Gastrocnemius medialis (tissue), 4 donors: Measurements from ENCODE around the gene PSRC1. TPM values are rescaled to one million over a fixed set of nuclear protein-coding genes. Genes with fewer than 3 reads are reported as not detected.
A peak's percentile ranks its signal among the peaks of the same experiment; 100 is the strongest.

Source experiments
- ATAC-seq, 2 donors: fragments of 150-250 bp; one replicate each; pipeline ENCODE4 v1.9.1; 2016
- DNase-seq, 2 donors: peaks; one replicate each; pipeline ENCODE4 v3.0.0-alpha.2; 2019
- H3K27ac ChIP-seq, 4 donors: fragments of 200-600 bp; sonication (generic); 1 replicate in 1 of 4; 2 replicates in 3 of 4; pipeline ENCODE4 v1.5.1; 2016 to 2018; ENCODE audit warnings: mild to moderate bottlenecking in 2 of 4, moderate library complexity in 1 of 4
- H3K27me3 ChIP-seq, 3 donors: fragments of 200-600 bp; sonication (generic) in 2 of 3; 1 replicate in 1 of 3; 2 replicates in 2 of 3; pipeline versions ENCODE4 v1.5.1 to v1.6.0; 2016 to 2019; ENCODE audit warnings: mild to moderate bottlenecking in 1 of 3, moderate library complexity in 1 of 3
- H3K36me3 ChIP-seq, 2 donors: fragments of 200-600 bp; sonication (generic) in 1 of 2; one replicate each; pipeline ENCODE4 v1.5.1; 2017 to 2018
- H3K4me1 ChIP-seq, 2 donors: fragments of 200-600 bp; sonication (generic) in 1 of 2; one replicate each; pipeline ENCODE4 v1.5.1; 2016 to 2017; ENCODE audit warnings: mild to moderate bottlenecking in 2 of 2
- H3K4me3 ChIP-seq, 4 donors: fragments of 200-600 bp; sonication (generic) in 3 of 4; 1 replicate in 1 of 4; 2 replicates in 3 of 4; pipeline ENCODE4 v1.5.1; 2016 to 2019; ENCODE audit warnings: mild to moderate bottlenecking in 2 of 4
- H3K9me3 ChIP-seq, 3 donors: fragments of 200-600 bp; sonication (generic) in 2 of 3; 1 replicate in 1 of 3; 2 replicates in 2 of 3; pipeline ENCODE4 v1.5.1; 2016 to 2019
- POLR2A ChIP-seq, 2 donors: fragments of 450-650 bp; IDR thresholded peaks; one replicate each; pipeline ENCODE4 v1.6.1; 2017; ENCODE audit warnings: antibody characterized with exemption in 2 of 2, mild to moderate bottlenecking in 2 of 2, moderate library complexity in 2 of 2
- in situ Hi-C, 4 donors: fragments of 200-750 bp; cut with MboI; loops; one replicate each; pipeline versions ENCODE4 v1.15.0 to v1.8.0; 2017; ENCODE audit warnings: low sequenced_read_pairs in 4 of 4
- intact Hi-C: fragments of 100-400 bp; cut with DNase I; formaldehyde crosslinking; loops from one replicate; pipeline ENCODE4 v1.15.1; 2023; ENCODE audit warnings: low total_unique reads
- total RNA-seq, 4 donors: library from RNA; depleted of rRNA; stranded (reverse); fragments of >200 nt; gene quantifications; one replicate each; pipeline versions ENCODE4 v1.1.0 to v1.2.3, GENCODE V29; 2016
- TF ChIP-seq, protein P1 (sequence below), 5 experiments: fragments of 450-650 bp in 3 of 5; fragments of 200-600 bp in 2 of 5; sonication (generic) in 2 of 5; IDR thresholded peaks in 4 of 5; conservative IDR thresholded peaks in 1 of 5; 1 replicate in 4 of 5; 2 replicates in 1 of 5; pipeline ENCODE4 v1.5.1; 2016 to 2019; ENCODE audit warnings: antibody characterized with exemption in 5 of 5, mild to moderate bottlenecking in 3 of 5, moderate library complexity in 3 of 5

Gene PSRC1
- total RNA-seq, 4 donors from 2014 or later: 0.19 to 2.3 (median 0.84) TPM; not detected in 1

DNA sequence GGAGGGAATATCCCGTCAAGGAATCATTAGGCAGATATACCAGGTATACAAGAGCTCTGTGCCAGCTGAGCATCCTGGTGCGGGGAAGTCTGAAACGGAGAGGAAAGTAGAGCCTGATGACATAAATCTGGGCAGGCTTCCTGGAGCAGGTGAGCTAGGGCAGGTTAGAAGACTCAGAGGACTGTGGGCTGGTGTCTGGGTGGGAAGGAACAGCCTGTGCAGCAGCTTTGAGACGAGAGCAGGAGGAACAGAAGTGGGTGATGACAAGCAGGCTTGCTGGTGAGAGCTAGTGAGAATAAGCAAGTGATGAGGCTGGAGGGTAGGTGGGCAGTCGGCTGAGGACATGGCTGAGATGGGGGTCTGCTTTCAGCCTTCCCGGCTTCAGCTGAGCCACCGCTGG is 26.9 kb downstream of the PSRC1 start:
- Histone ChIP-seq H3K4me3 (no peak overlapping the region), H3K4me1 (peaks cover 25 to 26% of the 10 kb centered on the region in 2 donors), H3K9me3 (no peaks in the 10 kb centered on the region), H3K27me3 (no peaks in the 10 kb centered on the region), H3K27ac (no peak overlapping the region), H3K36me3 (no peaks in the 10 kb centered on the region)
- intact Hi-C loops (no loop called here), in situ Hi-C loops (no loop called here)
- no peak for ATAC-seq
- DNase-seq: no peak
- TF ChIP-seq, protein P1, sequence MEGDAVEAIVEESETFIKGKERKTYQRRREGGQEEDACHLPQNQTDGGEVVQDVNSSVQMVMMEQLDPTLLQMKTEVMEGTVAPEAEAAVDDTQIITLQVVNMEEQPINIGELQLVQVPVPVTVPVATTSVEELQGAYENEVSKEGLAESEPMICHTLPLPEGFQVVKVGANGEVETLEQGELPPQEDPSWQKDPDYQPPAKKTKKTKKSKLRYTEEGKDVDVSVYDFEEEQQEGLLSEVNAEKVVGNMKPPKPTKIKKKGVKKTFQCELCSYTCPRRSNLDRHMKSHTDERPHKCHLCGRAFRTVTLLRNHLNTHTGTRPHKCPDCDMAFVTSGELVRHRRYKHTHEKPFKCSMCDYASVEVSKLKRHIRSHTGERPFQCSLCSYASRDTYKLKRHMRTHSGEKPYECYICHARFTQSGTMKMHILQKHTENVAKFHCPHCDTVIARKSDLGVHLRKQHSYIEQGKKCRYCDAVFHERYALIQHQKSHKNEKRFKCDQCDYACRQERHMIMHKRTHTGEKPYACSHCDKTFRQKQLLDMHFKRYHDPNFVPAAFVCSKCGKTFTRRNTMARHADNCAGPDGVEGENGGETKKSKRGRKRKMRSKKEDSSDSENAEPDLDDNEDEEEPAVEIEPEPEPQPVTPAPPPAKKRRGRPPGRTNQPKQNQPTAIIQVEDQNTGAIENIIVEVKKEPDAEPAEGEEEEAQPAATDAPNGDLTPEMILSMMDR (IDR thresholded peaks at IDR 0.05 in 4 of 5, conservative IDR thresholded peaks at IDR 0.05 in 1 of 5): no peak
- no peak for TF ChIP-seq POLR2A (IDR thresholded peaks at IDR 0.05)

DNA sequence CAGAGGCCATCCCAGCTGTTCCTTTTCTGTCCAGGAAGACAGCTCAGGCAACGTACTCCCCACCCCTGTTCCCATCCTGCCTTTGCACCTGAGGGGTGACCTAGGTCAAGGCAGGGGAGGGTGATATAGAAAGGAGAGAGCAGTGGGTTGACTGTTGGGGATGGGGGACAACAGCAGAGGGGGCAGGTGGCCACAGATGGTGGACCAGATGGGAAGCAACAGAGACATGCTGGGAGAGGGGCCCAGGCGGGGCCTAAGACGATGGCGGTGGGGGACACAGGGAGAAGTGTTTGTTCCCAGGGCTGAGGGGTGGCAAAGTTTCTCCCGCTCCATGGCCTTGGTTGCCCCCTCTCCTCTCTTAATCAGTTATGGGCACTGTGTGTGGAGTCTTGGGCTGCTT is 27.3 kb downstream of the PSRC1 start:
- no peak for TF ChIP-seq POLR2A (IDR thresholded peaks at IDR 0.05)
- TF ChIP-seq, protein P1 (IDR thresholded peaks at IDR 0.05 in 4 of 5, conservative IDR thresholded peaks at IDR 0.05 in 1 of 5): no peak
- no peak overlapping the region for H3K4me3 ChIP-seq
- no peak for DNase-seq
- H3K36me3 ChIP-seq: no peaks in the 10 kb centered on the region
- H3K4me1 ChIP-seq: peaks cover 25 to 26% of the 10 kb centered on the region in 2 donors
- in situ Hi-C loops: no loop called here
- intact Hi-C loops: no loop called here
- H3K9me3 ChIP-seq: no peaks in the 10 kb centered on the region
- ATAC-seq: no peak
- H3K27me3 ChIP-seq: no peaks in the 10 kb centered on the region
- peak overlapping the region in 1 of 4 donors; percentile 79 for H3K27ac ChIP-seq

DNA sequence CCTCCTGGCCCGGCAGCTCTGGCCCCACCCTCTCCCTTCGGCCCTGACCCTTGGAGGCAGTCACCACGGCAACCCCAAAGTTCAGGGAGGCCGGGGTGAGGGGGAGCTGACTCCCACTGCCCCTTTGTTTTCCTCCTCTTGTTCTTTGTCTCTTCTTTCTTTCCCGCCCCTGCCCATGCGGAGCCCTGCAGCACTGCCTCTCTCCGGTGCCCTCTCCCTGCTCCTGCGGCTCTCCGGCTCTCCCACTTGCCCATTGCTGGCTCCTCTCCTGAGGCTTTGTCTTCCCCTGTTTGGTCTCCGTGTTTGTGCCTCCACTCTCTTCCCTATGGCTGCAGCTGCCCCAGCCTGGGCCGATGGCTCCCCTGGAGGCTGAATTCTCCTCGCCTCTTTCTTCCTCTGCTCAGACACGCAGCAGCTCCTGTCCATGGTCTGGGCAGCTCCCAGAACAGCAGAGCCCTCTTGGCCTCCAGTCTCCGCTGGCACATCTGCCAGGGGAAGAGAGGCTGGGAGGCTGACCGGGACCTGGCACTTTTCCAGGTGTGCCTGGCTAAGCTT is 27.8 kb downstream of the PSRC1 start:
- no peak for TF ChIP-seq POLR2A (IDR thresholded peaks at IDR 0.05)
- TF ChIP-seq, protein P1 (IDR thresholded peaks at IDR 0.05 in 4 of 5, conservative IDR thresholded peaks at IDR 0.05 in 1 of 5): no peak
- intact Hi-C loops (no loop called here), in situ Hi-C loops (no loop called here)
- no peaks in the 10 kb centered on the region for H3K27me3 ChIP-seq
- no peaks in the 10 kb centered on the region for H3K36me3 ChIP-seq
- H3K9me3 ChIP-seq: no peaks in the 10 kb centered on the region
- no peak for DNase-seq
- ATAC-seq: no peak
- H3K4me1 ChIP-seq: peaks cover 25 to 30% of the 10 kb centered on the region in 2 donors
- peak overlapping the region in 3 of 4 donors; percentile 64 to 79 (median 77) for H3K27ac ChIP-seq
- peak overlapping the region in 1 of 4 donors; percentile 13 for H3K4me3 ChIP-seq

DNA sequence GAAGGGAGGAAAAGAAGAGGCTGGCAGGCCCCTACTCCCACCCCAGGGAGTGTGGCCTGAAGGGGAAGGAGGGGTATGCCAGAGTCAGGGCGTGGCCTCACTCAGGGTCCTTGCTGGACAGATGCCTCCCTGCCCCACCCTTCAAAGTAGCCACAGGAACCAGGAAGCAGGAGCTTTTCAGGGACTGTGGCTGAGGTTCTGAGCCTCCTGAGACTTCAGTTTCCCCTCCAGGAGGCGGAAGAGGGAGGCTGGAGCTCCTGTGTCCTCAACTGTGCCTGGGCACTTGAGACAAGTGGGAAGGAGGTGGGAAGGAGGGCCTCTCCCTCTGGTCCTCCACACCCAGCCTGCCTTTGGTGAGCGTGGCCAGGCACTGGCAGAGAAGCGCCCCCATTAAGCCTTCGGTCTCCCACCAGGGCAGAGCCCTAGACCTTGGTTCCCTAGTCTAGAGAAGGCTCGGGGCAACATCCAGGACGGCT is 28.3 kb downstream of the PSRC1 start:
- in situ Hi-C loops: no loop called here
- Histone ChIP-seq H3K27me3 (no peaks in the 10 kb centered on the region), H3K4me3 (no peak overlapping the region), H3K9me3 (no peaks in the 10 kb centered on the region), H3K27ac (peak overlapping the region; percentile 35 to 79 (median 70)), H3K4me1 (peaks cover 25 to 31% of the 10 kb centered on the region in 2 donors), H3K36me3 (no peaks in the 10 kb centered on the region)
- no peak for ATAC-seq
- TF ChIP-seq, protein P1 (IDR thresholded peaks at IDR 0.05 in 4 of 5, conservative IDR thresholded peaks at IDR 0.05 in 1 of 5): no peak
- no peak for TF ChIP-seq POLR2A (IDR thresholded peaks at IDR 0.05)
- DNase-seq: no peak
- intact Hi-C loops: no loop called here
